Activated T-helper 1 cell treated with anti-CD3 and anti-CD28 coated beads, Interleukin-2, amount 50 U/mL, for 16 hours (primary cell): ENCODE measurements around the gene GPR42.
"Not testable (repeated sequence)": the region's sequence is repeated elsewhere in the genome, so short reads cannot be mapped to it uniquely, and the experiment has no call there.

ENCODE experiments used
- DNase-seq, 2 donors: peaks; one replicate each; pipeline ENCODE4 v3.0.0-alpha.2; 2020; ENCODE audit warnings: low read depth in 1 of 2, low spot score in 1 of 2

The GPR42 gene

DNA sequence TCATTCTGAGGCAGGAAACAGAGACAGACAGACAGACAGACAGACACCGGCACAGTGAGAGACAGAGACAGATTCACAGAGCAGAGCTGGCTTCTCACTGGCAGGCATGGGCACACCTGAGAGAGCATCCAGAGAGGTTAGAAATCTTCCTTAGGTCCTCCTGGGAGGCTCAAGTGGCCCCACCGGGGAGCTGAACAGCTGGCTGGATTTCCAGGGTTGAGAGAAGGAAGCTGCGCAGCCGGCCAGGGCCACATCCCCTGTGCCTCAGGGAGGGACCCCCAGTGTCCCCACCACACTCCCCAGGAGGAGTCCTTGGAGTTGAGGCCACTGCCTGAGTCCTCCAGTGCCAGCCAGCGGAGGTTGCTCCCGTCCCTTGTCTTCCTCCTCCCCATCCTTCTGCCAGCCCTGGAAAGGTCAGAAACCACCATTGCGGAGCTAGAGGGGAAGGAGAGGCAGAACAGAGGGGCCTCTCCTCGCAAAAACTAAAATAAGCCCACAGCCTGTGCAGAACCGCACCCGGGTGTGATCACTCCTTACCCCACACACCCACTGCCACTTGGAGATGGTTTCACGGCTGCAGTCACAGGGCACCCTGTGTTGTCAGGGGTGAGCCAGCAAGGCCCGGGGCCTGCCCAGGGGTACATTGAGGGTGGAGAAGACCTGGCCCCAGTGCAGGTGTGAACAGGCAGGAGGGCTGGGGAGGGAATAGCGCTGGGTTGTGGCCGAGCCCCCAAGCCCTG lies 8.4 kb upstream of the GPR42 start:
- no peak for DNase-seq

DNA sequence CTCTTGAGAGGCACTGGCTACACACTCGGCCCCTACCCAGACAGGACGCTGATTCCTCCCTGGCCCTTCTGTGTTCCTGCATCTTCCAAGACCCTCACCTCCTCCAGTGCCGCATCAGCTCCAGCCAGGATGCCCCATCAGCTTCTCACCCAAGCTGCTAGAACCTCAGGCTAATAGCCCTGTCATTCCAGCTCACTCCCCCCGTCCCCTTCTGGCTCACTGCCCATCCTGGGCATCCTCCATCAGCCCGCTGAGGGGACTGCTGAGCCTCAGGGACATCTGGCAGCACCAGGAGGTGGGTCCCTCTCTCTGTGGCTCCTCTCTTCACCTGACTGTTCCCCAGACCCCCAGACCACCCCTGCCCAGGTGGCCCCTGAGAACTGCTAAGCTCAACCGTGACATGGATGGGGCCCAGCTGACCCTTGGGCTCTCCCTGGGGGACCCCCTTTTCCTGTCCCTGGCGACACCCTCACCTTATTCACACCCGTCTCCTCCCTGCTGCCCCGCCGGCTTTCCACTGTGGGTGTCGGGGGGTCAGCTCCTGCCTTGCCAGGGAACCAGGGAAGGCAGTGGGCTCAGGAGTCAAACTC lies 7.8 kb upstream of the GPR42 start:
- DNase-seq: no peak

GRCh38 chr19:35363711-35364425 lies 7.0 kb upstream of the GPR42 start:
- DNase-seq: no peak

DNA sequence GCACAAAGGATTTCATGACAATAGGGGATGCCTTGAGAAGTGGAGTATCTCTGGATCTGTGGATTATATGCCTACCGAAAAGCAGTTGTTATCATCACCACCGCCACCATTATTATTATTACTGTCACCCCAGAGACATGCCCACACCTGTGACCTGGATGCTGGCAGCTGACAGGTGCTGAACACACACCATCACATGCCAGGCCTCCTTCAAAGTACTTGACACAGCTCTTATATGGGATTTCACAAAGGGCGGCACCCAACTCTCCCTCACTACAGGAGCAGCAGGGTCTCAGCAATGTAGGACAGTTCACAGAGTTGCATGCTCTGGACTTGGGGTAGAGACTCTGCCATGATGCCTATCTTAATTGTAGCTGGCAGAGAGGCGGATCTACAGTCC lies 5.6 kb upstream of the GPR42 start:
- DNase-seq: no peak

DNA sequence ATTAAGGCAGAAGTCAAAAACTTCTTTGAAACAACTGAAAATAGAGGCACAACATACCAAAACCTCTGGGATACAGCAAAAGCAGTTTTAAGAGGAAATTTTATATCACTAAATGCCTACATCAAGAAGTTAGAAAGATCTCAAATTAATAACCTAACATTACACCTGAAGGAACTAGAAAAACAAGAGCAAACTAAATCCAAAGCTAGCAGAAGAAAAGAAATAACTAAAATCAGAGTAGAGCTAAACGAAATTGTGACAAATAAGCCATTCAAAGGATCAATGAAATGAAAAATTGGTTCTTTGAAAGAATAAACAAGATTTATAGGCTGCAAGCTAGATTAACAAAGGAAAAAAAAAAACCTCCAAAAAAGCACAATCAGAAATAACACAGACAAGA lies 2.5 kb upstream of the GPR42 start:
- DNase-seq: no peak

GRCh38 chr19:35369522-35369921 lies 1.3 kb upstream of the GPR42 start:
- no peak for DNase-seq

DNA sequence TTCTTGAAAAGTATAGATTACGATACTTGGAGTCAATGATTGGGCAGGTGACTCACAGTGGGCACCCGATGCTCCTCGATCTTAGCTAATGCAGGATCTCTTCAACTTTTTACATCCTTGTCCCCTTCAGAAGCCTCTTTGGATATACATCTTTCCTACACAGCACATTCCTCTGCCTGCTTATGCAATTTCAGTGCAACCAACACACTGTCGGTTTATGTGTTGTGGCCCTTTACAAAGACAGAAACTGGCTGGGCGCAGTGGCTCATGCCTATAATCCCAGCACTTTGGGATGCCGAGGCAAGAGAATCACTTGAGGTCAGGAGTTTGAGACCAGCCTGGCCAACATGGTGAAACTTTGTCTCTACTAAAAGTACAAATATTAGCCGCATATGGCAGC lies 2.6 kb downstream of the GPR42 start:
- DNase-seq: no peak

DNA sequence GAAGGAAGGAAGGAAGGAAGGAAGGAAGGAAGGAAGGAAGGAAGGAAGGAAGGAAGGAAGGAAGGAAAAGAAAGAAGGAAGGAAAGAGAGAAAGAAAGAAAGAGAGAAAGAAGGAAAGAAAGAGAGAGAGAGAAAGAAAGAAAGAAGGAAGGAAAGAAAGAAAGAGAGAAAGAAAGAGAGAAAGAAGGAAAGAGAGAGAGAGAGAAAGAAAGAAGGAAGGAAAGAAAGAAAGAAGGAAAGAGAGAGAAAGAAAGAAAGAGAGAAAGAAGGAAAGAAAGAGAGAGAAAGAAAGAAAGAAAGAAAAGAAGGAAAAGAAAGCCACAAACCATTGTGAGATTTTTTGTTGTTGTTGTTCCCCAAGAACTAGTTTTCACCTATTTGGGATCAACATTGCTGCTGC lies 3.2 kb downstream of the GPR42 start:
- not testable (repeated sequence) for DNase-seq

DNA sequence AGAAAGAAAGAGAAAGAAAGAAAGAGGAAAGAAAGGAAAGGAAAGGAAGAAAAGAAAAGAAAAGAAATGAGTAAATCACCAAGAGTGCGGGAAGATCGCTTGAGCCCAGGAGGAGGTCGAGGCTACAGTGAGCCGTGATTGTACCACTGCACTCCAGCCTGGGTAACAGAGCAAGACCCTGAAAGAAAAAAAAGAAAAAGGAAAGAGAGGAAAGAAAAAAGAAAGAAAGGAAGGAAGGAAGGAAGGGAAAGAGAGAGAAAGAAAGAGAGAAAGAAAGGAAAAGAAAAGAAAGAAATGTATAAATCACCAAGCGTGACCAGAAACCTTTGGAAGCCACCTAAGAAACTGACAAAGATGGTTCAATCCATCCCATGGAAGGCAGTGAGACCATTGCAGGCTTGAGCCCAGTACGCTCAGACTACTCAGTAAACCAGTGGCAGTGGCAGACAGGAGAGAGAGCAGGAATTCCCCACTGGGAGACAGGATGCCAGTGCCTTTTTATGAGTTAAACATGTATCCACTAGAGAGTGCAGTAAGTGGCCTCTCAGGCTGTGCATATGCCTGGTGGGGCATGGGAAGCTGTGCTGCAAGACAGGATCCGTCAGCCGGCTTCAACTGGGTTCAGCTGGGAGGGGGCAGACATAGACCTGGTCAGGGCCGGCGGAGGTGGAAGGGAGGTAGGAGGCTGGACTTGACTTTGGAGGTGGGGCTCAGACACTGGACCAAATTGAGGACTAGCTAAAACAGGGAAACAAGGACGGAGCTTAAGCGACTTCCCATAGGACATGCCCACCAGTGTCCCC lies 4.8 kb downstream of the GPR42 start:
- no peak for DNase-seq

DNA sequence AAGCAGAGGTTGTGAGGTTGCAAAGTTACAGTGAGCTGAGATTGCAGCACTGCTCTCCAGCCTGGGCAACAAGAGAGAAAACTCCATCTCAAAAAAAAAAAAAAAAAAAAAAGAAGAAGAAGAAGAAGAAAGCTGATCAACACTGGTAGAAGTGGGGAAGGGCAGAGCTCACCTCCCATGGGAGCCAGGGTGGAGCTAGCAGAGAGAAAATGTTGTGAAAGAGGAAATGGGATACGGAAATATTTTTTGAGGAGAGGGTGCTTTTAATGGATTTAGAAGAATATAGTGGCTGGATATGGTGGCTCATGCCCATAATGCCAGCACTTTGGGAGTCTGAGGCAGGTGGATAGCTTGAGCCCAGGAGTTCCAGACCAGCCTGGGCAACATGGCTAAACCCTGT lies 6.8 kb downstream of the GPR42 start:
- no peak for DNase-seq

DNA sequence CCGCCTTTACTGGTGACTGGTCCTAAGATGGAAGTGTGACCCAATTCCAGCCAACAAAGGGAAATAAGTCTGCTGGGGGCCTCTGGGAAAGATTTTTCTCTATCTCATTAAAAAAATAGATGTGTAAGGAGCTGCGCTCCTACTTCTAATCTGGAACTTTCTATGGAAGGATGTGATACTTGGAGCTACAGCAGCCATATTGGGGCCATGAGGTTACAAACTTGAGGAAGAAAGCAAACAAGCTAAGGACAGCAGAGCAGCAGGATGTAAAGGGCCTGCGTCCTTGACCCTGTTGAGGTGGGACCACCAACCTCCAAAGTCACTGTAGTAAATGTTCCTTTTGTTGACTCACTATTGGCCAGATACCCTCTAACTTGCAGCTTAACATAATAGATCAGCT lies 7.5 kb downstream of the GPR42 start:
- DNase-seq: no peak

- not testable (repeated sequence) for DNase-seq
These were observed 8.7 kb downstream of the GPR42 start for GRCh38 chr19:35379545-35379944.

GRCh38 chr19:35379992-35380391 lies 9.1 kb downstream of the GPR42 start:
- no peak for DNase-seq

GRCh38 chr19:35380450-35381124 lies 9.7 kb downstream of the GPR42 start:
- no peak for DNase-seq

DNA sequence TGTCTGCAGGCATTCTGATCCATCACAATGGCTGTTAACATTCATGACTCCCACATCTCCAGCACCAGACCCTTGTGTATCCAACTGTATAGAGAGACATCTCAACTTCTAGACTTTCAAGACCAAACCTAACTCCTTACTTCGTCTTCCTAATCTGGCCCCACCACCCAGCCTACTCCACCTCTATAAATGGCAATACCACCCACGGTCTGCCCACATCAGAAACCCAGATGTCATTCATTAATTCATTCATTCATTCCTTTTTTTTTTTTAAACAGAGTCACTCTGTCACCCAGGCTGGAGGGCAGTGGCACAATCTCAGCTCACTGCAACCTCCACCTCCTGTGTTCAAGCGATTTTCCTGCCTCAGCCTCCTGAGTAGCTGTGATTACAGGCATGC lies 10.4 kb downstream of the GPR42 start:
- DNase-seq: no peak

GRCh38 chr19:35381926-35382325 lies 11.1 kb downstream of the GPR42 start:
- DNase-seq: no peak

DNA sequence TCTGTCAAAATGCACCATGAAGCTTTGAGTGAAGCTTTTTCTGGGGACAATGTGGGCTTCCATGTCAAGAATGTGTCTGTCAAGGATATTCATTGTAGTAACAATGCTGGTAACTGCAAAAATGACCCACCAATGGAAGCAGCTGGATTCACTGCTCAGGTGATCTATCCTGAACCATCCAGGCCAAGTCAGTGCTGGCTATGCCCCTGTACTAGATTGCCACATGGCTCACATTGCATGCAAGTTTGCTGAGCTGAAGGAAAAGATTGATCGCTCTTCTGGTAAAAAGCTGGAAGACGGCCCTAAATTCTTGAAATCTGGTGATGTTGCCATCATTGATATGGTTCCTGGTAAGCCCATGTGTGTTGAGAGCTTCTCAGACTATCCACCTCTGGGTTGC lies 12.7 kb downstream of the GPR42 start:
- no peak for DNase-seq

DNA sequence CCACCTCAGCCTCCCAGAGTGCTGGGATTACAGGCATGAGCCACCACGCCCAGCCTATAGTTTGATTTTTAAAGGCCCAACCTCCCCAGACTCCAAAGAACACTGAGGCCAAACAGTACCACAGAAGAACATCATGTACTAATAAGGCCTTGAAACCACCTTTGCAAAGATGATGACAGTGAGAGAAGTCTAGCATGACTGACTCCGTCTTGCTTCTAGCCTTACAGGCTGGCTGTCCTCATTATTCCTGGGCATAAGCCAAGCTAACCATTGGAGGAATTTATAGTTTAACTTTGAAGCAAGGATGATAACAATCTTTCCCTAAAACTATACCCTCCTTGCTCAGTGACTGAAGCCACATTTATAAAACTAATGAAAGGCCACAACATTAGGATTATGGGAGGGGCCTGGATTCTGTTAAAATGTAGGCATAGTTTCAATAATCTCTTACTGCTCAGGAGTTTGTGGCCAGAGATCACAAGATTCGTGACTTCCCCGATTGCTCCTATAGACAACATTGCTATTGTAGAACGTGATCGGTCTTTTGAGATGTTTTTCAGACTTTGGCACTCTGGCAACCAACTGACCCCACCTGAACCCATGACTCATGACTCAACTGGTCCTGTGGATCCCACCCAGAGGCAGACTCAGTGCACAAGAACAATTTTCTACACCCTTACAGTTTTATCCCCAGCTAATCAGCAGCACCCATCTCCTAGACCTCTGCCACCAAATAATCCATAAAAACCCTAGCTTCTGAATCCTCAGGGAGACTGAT lies 17.6 kb downstream of the GPR42 start:
- DNase-seq: no peak

DNA sequence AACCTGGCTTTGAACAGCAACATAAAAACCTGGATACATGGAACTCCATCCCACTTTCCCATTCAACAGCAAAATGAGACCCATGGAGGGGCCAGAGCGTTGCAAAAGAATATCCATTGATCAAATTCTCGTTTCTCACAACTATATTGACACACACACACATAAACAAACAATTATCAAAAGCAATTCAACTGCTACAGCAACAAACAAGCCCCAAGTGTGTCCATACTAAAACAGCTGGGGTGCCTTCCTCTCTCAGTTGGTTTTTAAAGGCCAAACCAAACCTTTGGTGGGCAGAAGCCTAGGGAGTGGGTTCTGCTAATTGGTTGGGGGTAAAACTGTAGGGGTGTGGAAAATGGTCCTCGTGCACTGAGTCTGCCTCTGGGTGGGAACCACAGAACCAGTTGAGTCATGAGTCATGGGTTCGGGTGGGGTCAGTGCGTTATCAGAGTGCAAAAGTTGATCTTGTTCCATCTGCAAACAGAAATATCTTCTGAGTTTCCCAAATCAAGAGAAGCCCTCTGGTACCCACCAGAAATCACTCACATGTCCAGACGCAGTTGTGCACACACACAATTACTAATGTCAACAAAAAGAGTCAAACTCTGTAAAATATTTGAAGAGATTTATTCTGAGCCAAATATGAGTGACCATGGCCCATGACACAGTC lies 18.5 kb downstream of the GPR42 start:
- DNase-seq: no peak
